Activated CD4-positive, alpha-beta T cell treated with anti-CD3 and anti-CD28 coated beads, Interleukin-2, amount 50 U/mL, for 4 hours (primary cell): ENCODE measurements around the gene LCE7A.

Experiments used
- DNase-seq, 2 experiments: peaks; one replicate each; pipeline ENCODE4 v3.0.0-alpha.2; 2020

The LCE7A gene, protein sequence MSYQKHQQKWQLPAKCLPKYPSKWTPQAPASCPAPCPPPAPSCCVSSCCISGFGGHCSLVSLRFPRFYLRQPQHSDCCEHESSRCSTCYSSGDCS

GRCh38 chr1:152859696-152860095 lies at the start of gene LCE7A:
Gene LCE7A (plus strand): TSS chr1:152859996. CDS start chr1:152860698, 702 bp downstream.
- no peak for DNase-seq

- DNase-seq = no peak
Measured at GRCh38 chr1:152811050-152811449, 48.7 kb upstream of the LCE7A start.

DNA sequence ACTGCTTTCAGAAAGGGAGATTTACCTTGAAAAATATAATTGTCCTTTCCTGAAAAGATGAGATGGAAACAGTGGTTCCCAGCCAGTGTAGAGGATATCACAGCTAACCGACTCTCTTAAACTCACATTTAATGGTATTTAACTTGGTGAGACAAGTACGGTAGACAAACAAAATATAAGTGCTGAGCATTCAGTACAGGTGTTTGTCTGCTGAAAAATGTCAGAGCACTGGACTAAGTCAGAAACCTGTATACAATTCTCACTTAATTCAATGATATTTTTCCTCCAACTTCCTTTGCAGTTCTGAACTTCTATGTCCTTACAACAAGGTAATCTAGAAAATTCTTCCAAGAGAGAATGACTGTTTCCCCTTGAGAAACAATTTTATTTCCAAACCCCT lies 48.1 kb upstream of the LCE7A start, which contains the start of gene LCE1B:
TSS of gene LCE1B (plus strand) at position 301 of the 400 bp plus-strand sequence. CDS start 476 bp downstream, outside the sequence.
- DNase-seq = no peak

- no peak for DNase-seq
Measured at GRCh38 chr1:152817309-152817708, 42.5 kb upstream of the LCE7A start.

DNA sequence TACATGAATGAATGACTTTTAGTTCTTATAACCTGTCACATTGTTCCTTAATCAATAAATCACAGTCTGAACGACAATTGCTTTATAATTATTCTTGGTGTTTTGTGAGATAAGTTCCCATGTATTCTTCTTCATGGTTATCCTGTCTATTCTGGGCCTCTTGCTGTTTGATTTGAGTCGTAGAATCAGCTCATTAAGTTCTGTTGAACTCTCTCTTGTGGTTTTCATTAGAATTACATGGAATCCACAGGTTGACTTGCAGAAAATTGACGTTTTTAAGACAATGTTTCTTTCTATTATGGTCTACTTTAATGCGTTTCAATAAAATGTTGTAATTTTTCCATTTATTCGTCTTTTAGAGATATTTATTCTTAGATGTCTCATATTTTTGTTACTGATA lies 36.5 kb upstream of the LCE7A start:
- DNase-seq = no peak

- no peak for DNase-seq
Measured at GRCh38 chr1:152824964-152825363, 34.8 kb upstream of the LCE7A start.

GRCh38 chr1:152827173-152827572 lies 32.6 kb upstream of the LCE7A start, which contains the start of gene LCE1A:
Gene LCE1A (plus strand): TSS chr1:152827473. CDS start chr1:152827473, 0 bp downstream.
- DNase-seq = no peak

DNA sequence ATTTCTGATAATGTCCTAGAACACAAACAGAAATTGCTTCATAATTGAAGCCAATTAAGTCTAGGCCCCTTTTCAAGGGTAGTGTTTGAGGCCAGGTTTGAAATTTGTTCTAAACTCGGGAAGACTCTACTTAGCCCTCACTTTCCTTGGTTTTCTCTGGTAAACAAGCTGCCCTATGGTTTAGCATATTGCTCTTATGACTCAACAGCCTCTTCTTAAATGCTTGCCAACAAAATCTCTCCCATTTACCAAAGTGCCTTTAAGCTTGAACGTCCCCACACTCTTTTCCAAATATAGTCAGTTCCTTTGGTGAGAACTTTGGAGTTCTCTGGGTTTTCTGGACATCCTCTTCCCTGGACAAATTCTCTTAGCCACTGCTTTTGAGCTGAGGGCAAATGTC lies 22.9 kb upstream of the LCE7A start:
- no peak for DNase-seq

- no peak for DNase-seq
Measured at GRCh38 chr1:152842556-152842955, 17.2 kb upstream of the LCE7A start, which contains the start of gene LCE6A. Gene LCE6A (plus strand): TSS chr1:152842856. CDS start chr1:152843521, 665 bp downstream.

GRCh38 chr1:152855661-152856060 lies 4.1 kb upstream of the LCE7A start:
- no peak for DNase-seq

- DNase-seq = no peak
Measured at GRCh38 chr1:152858062-152858461, 1.7 kb upstream of the LCE7A start.

DNA sequence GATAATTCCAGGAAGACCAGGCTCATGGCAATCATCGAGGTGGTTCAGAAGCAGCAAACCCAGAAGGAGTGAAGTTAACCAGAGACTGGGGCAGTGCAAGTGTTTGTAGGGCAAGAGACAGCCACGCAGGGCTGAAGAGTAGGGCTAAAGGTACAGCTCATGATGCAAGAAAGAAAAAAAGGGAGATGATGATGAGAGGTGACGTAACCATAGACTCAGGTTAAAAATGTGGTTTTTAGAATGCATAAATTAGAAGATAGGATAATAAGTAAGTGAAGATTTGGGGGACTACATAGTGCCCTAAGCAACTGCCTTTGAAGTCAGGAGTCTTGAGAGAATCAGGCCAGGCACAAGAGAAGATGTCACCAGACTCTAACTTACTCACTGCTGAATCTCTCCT lies 333 bp downstream of the LCE7A start:
- DNase-seq = no peak

DNA sequence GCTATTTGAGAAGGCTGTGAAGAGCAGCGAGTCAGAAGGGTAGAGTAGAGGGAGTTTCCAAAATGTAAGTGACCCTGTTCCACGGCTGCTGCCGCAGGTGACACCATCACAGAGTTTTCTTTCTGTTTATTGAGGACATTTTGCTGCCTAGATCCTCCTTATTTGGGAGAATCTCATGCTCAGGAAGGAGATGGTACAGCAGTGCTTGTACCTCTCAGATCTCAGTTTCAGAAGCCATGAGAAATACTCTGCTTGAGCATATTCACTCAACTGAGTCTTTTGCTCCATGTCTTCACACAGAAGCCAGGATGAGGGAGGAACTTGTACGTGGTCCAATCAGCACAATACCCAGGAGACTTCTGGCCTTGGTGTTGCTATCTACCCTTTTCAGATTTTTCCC lies 1.6 kb downstream of the LCE7A start:
- DNase-seq = no peak

DNA sequence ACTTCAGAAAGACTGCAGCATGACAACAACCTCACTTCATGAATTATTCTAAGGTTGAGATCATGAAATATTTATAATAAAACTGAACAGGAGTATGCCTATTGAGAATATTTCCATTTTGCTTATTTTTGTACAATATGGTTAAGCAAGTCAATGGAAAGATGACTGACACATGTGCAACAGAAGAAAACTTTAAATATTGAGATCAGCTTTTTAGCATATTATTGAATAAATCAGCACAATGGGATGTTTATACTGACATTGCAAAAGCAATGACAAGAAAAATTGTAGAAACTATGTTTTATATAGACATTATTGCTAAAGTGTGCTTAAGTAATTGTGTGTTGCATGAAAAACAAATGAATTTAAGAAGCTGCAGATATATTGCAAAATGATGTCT lies 4.6 kb downstream of the LCE7A start:
- DNase-seq = no peak

DNA sequence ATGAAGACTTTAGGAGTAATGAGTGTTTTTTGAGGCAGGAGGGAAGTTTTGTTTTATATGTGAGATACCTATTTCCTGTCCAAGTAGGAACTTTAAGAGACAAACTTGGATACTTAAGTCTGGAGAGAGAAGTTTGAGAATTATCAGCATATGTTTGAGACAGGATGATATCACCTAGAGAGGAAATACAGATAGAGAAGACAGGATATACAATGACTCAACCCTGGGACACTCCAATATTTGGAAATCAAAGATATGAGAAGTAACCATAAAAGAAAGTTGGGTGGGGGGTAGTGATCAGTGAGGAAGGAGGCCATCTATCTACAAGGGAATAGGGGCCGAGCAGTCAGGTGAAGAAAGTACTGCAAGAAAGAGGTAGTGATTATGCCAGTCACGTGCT lies 6.5 kb downstream of the LCE7A start:
- DNase-seq = no peak

- peak; percentile 23 to 47 for DNase-seq
Measured at GRCh38 chr1:152869808-152870419, 10.1 kb downstream of the LCE7A start.

DNA sequence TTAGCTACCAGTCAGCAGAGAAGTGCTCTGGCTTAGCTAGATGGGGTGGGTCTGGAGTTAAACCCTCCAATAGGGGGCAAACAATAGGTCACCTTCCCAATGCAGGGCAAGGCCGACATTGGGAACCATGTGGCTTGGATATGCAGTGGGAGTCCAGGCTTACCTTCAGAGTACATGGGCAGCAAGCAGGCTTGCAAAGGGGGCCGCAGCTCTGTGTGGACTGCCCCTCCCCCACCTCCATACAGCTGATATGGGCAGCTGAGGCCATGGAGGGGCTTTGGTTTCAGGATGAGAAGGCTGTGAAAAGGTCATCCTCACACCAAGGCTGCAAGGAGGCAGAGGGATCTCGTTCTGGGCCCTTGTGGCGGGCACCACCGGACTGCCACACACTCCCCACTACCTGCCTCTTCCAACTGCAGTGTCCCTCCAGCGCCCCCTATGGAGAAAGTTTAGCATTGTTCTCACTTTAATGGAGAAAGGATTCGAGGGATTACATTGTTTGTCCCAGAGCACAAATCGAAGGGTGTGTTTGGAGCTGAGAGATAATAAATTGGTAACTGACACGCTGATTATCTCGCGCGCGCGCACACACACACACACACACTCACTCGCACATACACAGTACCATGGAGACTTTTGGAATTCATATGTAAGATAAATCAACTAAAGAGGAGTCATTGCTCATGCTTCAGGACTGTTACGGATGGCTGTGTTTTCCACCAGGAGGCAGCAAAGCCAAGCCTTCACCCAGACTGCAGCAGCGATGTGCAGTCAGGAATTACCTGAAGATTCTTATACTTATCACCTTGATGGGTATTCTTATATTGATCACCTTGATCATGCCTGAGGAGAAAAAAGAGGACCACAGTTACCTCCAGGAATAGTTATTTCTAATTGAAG lies 11.3 kb downstream of the LCE7A start:
- DNase-seq = no peak

DNA sequence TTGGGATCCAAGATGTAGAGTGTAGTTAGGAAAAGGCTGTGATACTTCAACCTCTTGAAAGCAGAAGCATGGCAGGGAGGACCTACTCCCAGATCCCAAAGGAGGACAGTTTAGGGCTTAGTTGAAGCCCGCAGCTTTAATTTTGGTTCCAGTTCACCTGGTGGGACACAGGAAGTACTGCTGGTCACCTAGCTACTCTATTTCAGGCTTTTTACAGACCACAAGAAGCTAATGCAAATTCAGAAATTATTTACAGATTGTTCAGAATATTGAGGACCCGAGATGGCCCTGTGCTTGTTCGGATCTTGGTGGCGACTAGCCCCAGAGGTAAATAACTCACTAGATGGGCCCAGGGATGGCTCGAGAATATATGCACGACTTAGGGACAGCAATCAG lies 11.9 kb downstream of the LCE7A start:
- no peak for DNase-seq

DNA sequence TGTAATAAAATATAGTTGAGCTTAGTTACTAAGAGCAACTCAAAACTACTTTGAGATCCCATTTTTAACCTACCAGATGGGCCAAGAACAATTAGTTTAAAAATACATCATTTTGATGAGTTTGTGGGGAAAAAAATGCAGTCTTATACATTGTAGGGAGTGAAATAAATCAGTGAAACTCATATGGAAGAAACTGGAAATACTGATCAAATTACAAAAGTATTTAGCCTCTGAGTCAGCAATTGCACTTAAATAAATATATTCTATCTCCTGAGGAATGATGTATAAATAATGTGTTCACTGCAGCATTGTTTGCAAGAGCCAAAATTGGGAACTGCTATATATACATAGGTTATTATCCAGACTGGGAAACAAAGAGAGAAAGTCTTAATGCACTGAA lies 13.7 kb downstream of the LCE7A start:
- no peak for DNase-seq

- no peak for DNase-seq
Measured at GRCh38 chr1:152876827-152877226, 17.0 kb downstream of the LCE7A start.

- no peak for DNase-seq
Measured at GRCh38 chr1:152878042-152878441, 18.2 kb downstream of the LCE7A start, which contains the start of gene SMCP. Gene SMCP (plus strand): TSS chr1:152878322. CDS start chr1:152884423, 6,101 bp downstream.

- DNase-seq = no peak
Measured at GRCh38 chr1:152879559-152880198, 19.9 kb downstream of the LCE7A start.

DNA sequence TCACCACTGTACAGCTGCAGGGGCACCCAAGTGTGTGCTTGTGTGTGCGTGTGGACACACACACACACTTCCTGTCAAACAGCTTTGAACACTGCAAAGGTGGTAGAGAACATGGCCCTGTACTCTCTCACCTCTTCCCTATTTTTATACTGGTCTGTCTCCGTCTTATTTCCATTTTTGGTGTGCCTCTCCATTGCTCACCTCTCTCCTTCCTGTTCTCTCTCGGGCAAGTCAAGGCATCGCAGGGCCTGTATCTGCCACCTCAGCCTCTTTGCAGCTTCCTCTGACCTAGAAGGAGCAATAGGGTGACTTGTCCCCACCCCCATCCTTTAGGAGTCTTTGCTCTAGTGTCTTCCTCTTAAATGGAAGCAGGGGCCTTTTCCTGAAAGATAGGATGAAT lies 20.5 kb downstream of the LCE7A start:
- DNase-seq = no peak
